Ovary (tissue), 9 donors: ENCODE data around the gene GSTM2. TPM values are rescaled to one million over a fixed set of nuclear protein-coding genes. Genes with fewer than 3 reads are reported as not detected.
A peak's percentile ranks its signal among the peaks of the same experiment; 100 is the strongest.

Experiments used
- DNase-seq, 5 donors: peaks; one replicate each; pipeline ENCODE4 v3.0.0-alpha.2; 2019 to 2020
- H3K27ac ChIP-seq, 2 donors: fragments of 200-600 bp; one replicate each; pipeline versions ENCODE4 v1.5.1 to v1.8.0; 2019 to 2022
- H3K27me3 ChIP-seq: fragments of 200-600 bp; one replicate; pipeline ENCODE4 v1.8.0; 2022
- H3K36me3 ChIP-seq: fragments of 200-600 bp; sonication (generic); one replicate; pipeline ENCODE4 v1.5.1; 2019
- H3K4me1 ChIP-seq: one replicate; pipeline ENCODE4 v1.8.1; 2013; ENCODE audit warnings: mild to moderate bottlenecking, moderate library complexity; ENCODE audit not compliant: insufficient read depth
- H3K4me3 ChIP-seq: fragments of 200-600 bp; sonication (generic); one replicate; pipeline ENCODE4 v1.5.1; 2017
- H3K9me3 ChIP-seq, 2 donors: fragments of 200-600 bp in 1 of 2; sonication (generic) in 1 of 2; one replicate each; pipeline versions ENCODE4 v1.5.1 to v1.8.1; 2013 to 2019; ENCODE audit warnings: mild to moderate bottlenecking in 1 of 2, moderate library complexity in 1 of 2
- CTCF ChIP-seq, 3 donors: fragments of 450-650 bp in 2 of 3; fragments of 200-600 bp in 1 of 3; IDR thresholded peaks; one replicate each; pipeline versions ENCODE4 v1.5.1 to v1.8.0; 2016 to 2022; ENCODE audit warnings: antibody characterized with exemption in 3 of 3, mild to moderate bottlenecking in 1 of 3
- EP300 ChIP-seq: sonication (generic); formaldehyde crosslinking; IDR thresholded peaks from one replicate; pipeline ENCODE4 v1.6.1; 2017; ENCODE audit warnings: antibody characterized with exemption
- POLR2A ChIP-seq: fragments of 450-650 bp; IDR thresholded peaks from one replicate; pipeline ENCODE4 v1.6.1; 2017; ENCODE audit warnings: antibody characterized with exemption, mild to moderate bottlenecking, moderate library complexity
- WGBS, 3 donors: extraction: QIAGEN DNeasy Blood & Tissue Kit in 1 of 3; methylation state at CpG; one replicate each; pipeline versions ENCODE4 v1.1.5 to v1.1.7; 2013 to 2017; 5-methylcytosine and 5-hydroxymethylcytosine counted together
- intact Hi-C, 4 donors: fragments of 100-400 bp; cut with DNase I; formaldehyde crosslinking; loops; one replicate each; pipeline versions ENCODE4 v1.11.0 to v1.15.1; 2022 to 2023
- polyA plus RNA-seq, 2 donors: library from polyadenylated mRNA; stranded (reverse); fragments of 200-250 nt in 1 of 2; fragments of 350-450 nt in 1 of 2; fragmentation: Illumina TruSeq in 1 of 2; extraction: RNeasy Lipid Tissue Mini Kit (QIAGEN cat#74804) in 1 of 2; gene quantifications; one replicate each; pipeline ENCODE4 v1.2.3, GENCODE V29; 2013 to 2014
- total RNA-seq, 7 donors: library from RNA; depleted of rRNA in 2 of 7; stranded (reverse); fragments of >200 nt in 2 of 7; fragmentation: NEBNext Ultra II Directional in 3 of 7; extraction: Animal tissue kit (Norgen Biotek cat#: 25700) in 3 of 7; gene quantifications; one replicate each; pipeline versions ENCODE4 v1.1.0 to v1.2.4, GENCODE V29; 2016 to 2023
- donor health status: DM: no; HTN: no; CAD: no; lungs with moderate emphysema.
- donor health status: DM: no; HTN: no; CAD: no.
- donor health status: Bipolar disorder and iron deficiency.
- donor health status: DM: yes; HTN: yes; CAD: no.
- donor health status: DM: no; HTN: no; CAD: no.
- donor health status: DM: yes; HTN: yes; CAD: no.

Gene GSTM2
- total and polyA plus RNA-seq, 9 donors = 101 to 318 (median 202) TPM

- intact Hi-C loops = no loop called here
- whole genome bisulfite sequencing, 3 donors = 36 to 52% (median 47%) methylated on average over 3 of the region's 3 CpGs
- H3K36me3 ChIP-seq = no peaks in the 10 kb centered on the region
- H3K9me3 ChIP-seq = no peaks in the 10 kb centered on the region
- no peak overlapping the region for H3K4me3 ChIP-seq
- peak; percentile 63 to 81 (median 77) for DNase-seq
- H3K27ac ChIP-seq = peak overlapping the region in 1 of 2 donors; percentile 75
- TF ChIP-seq EP300 (no peak), CTCF (IDR thresholded peaks at IDR 0.05) (no peak), POLR2A (no peak)
- no peaks in the 10 kb centered on the region for H3K27me3 ChIP-seq
- peaks cover 15% of the 10 kb centered on the region for H3K4me1 ChIP-seq
Observed at GRCh38 chr1:109716121-109716520, 48.3 kb downstream of the GSTM2 start.

- peaks cover 15% of the 10 kb centered on the region for H3K4me1 ChIP-seq
- no peak overlapping the region for H3K4me3 ChIP-seq
- TF ChIP-seq POLR2A (no peak), CTCF (IDR thresholded peaks at IDR 0.05) (no peak), EP300 (no peak)
- DNase-seq = peak in 1 of 5 donors; percentile 37
- H3K9me3 ChIP-seq = no peaks in the 10 kb centered on the region
- no peaks in the 10 kb centered on the region for H3K27me3 ChIP-seq
- 59 to 68% (median 63%) methylated on average over 3 of the region's 3 CpGs for WGBS, 3 donors
- peak overlapping the region in 1 of 2 donors; percentile 75 for H3K27ac ChIP-seq
- intact Hi-C loops = no loop called here
- H3K36me3 ChIP-seq = no peaks in the 10 kb centered on the region
Observed at GRCh38 chr1:109716570-109717090, 48.8 kb downstream of the GSTM2 start.

GRCh38 chr1:109717729-109718128 lies 49.9 kb downstream of the GSTM2 start:
- Histone ChIP-seq H3K4me1 (peaks cover 15% of the 10 kb centered on the region), H3K9me3 (no peaks in the 10 kb centered on the region), H3K4me3 (no peak overlapping the region), H3K27ac (peak overlapping the region in 1 of 2 donors; percentile 26), H3K27me3 (no peaks in the 10 kb centered on the region), H3K36me3 (no peaks in the 10 kb centered on the region)
- no peak for DNase-seq
- TF ChIP-seq POLR2A (no peak), EP300 (no peak), CTCF (IDR thresholded peaks at IDR 0.05) (no peak)
- intact Hi-C loops = no loop called here
- 87 to 95% (median 88%) methylated on average over 5 of the region's 5 CpGs for WGBS, 3 donors

- no peak overlapping the region for H3K27ac ChIP-seq
- H3K27me3 ChIP-seq = no peaks in the 10 kb centered on the region
- no peaks in the 10 kb centered on the region for H3K9me3 ChIP-seq
- H3K4me1 ChIP-seq = peaks cover 15% of the 10 kb centered on the region
- TF ChIP-seq POLR2A (no peak), CTCF (IDR thresholded peaks at IDR 0.05) (no peak), EP300 (no peak)
- DNase-seq = no peak
- intact Hi-C loops = no loop called here
- no peak overlapping the region for H3K4me3 ChIP-seq
- WGBS, 3 donors = 90 to 93% (median 92%) methylated on average over 2 of the region's 2 CpGs
- no peaks in the 10 kb centered on the region for H3K36me3 ChIP-seq
Observed at GRCh38 chr1:109718495-109718894, 50.6 kb downstream of the GSTM2 start.
